H1 (cell line): ENCODE measurements around the gene DPY19L3. TPM values are rescaled to one million over a fixed set of nuclear protein-coding genes. Genes with fewer than 3 reads are reported as not detected.

ENCODE experiments used
- ASH2L ChIP-seq: fragments of 200-600, 300-600 bp; sonication (generic); IDR thresholded peaks from one replicate; pipeline ENCODE4 v1.7.1; 2017; ENCODE audit warnings: low read length
- KDM5A ChIP-seq: fragments of 200-600 bp; IDR thresholded peaks from 2 replicates; pipeline ENCODE4 v1.7.1; 2012; ENCODE audit warnings: mild to moderate bottlenecking, low read length, inconsistent platforms, mixed read lengths
- RBBP5 ChIP-seq: IDR thresholded peaks from 2 replicates; pipeline ENCODE4 v1.7.1; 2012; ENCODE audit warnings: low read depth, mild to moderate bottlenecking, inconsistent platforms, low read length, moderate library complexity, borderline replicate concordance
- RFX5 ChIP-seq: IDR thresholded peaks from 2 replicates; pipeline ENCODE4 v1.6.1; 2011; ENCODE audit warnings: low read depth, low read length, improper control_type of control experiment, borderline replicate concordance
- RXRA ChIP-seq: IDR thresholded peaks from 2 replicates; pipeline ENCODE4 v1.6.1; 2011; ENCODE audit warnings: low read depth, mild to moderate bottlenecking, low read length, moderate library complexity; ENCODE audit not compliant: insufficient read depth
- polyA plus RNA-seq, 7 experiments: library from polyadenylated mRNA; depleted of rRNA in 3 of 7; stranded (reverse) in 5 of 7; unstranded in 2 of 7; fragments of >200 nt in 5 of 7; fragments of 200-250 nt in 2 of 7; gene quantifications; 1 replicate in 5 of 7; 2 replicates in 1 of 7; 4 replicates in 1 of 7; pipeline versions ENCODE4 v1.2.1 to v1.2.3, GENCODE V29; 2011 to 2013; ENCODE audit warnings: missing spikeins in 2 of 7, mixed read lengths in 2 of 7
- total RNA-seq: library from RNA; stranded (reverse); fragmentation: NEBNext Ultra II Directional; extraction: Animal tissue kit (Norgen Biotek cat#: 25700); gene quantifications from 2 replicates; pipeline ENCODE4 v1.2.1, GENCODE V29; 2021

Gene DPY19L3
- total and polyA plus RNA-seq, 2 of the 8 experiments (the other 6 are each of a cell fraction or from before 2014, with no cell fraction given), result 35.3 to 60.2 TPM

DNA sequence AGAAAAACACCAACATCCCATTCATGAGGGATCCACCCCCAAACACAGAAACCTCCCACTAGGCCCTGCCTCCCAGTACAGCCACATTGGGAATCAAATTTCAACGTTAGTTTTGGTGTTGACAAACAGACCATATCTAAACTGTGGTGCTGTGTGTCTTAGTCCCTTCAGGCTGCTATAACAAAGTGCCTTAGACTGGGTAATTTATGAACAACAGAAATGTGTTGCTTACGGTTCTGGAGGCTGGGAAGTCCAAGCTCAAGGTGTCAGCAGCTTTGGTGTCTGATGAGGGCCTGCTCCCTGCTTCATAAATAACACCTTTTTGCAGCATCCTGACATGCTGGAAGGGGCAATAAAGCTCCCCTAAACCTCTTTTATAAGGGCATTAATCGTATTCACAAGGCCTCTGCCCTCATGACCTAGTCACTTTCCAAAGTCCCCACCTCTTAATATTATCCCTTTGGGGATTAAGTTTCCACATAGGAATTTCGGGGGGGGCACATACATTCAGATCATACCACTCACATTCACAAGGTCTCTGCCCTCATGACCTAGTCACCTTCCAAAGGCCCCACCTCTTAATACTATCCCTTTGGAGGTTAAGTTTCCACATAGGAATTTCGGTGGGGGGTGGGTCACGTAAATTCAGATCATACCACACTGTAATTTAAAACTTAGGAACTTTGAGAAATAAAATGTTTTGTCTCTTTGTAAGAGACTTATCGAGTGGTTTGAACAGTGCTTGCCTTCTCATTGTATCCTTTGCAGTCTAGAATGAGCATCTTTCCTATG, 32.6 kb upstream of the DPY19L3 start (continued):
- TF ChIP-seq KDM5A (no peak), RFX5 (no peak), ASH2L (no peak), RBBP5 (no peak), RXRA (no peak)
